H9 (cell line): ENCODE data around the gene PPWD1. TPM values are rescaled to one million over a fixed set of nuclear protein-coding genes. Genes with fewer than 3 reads are reported as not detected.

Experiments used
- DNase-seq: peaks from one replicate; pipeline ENCODE4 v3.0.0-alpha.2; 2017
- H2AFZ ChIP-seq: one replicate; pipeline ENCODE4 v1.6.1; 2013; ENCODE audit warnings: mild to moderate bottlenecking, low read length, control low read depth, moderate library complexity
- H2AK5ac ChIP-seq: 2 replicates; pipeline ENCODE4 v1.6.1; 2013; ENCODE audit warnings: low read length, control low read depth, mixed read lengths; ENCODE audit not compliant: insufficient read length
- H2BK120ac ChIP-seq: one replicate; pipeline ENCODE4 v1.6.1; 2013; ENCODE audit warnings: low read depth, mild to moderate bottlenecking, low read length, control low read depth, inconsistent platforms; ENCODE audit not compliant: poor library complexity, severe bottlenecking
- H2BK12ac ChIP-seq: 2 replicates; pipeline ENCODE4 v1.6.1; 2013; ENCODE audit warnings: low read length, control low read depth, mixed read lengths, low read depth; ENCODE audit not compliant: insufficient read length
- H2BK15ac ChIP-seq: 2 replicates; pipeline ENCODE4 v1.6.1; 2013; ENCODE audit warnings: low read depth, low read length, control low read depth
- H2BK20ac ChIP-seq: one replicate; pipeline ENCODE4 v1.6.1; 2013; ENCODE audit warnings: low read depth, mild to moderate bottlenecking, low read length, control low read depth, inconsistent platforms; ENCODE audit not compliant: poor library complexity, severe bottlenecking
- H2BK5ac ChIP-seq: 2 replicates; pipeline ENCODE4 v1.6.1; 2013; ENCODE audit warnings: low read length, control low read depth, mixed read lengths; ENCODE audit not compliant: insufficient read length
- H3K14ac ChIP-seq: 2 replicates; pipeline ENCODE4 v1.6.1; 2013; ENCODE audit warnings: low read length, control low read depth; ENCODE audit not compliant: insufficient read depth
- H3K18ac ChIP-seq: 2 replicates; pipeline ENCODE4 v1.6.1; 2013; ENCODE audit warnings: low read depth, mild to moderate bottlenecking, mixed read lengths, low read length, control low read depth; ENCODE audit not compliant: insufficient read length
- H3K23ac ChIP-seq: 2 replicates; pipeline ENCODE4 v1.6.1; 2013; ENCODE audit warnings: low read length, control low read depth, mixed read lengths, low read depth; ENCODE audit not compliant: insufficient read length
- H3K23me2 ChIP-seq: 2 replicates; pipeline ENCODE4 v1.6.1; 2013; ENCODE audit warnings: low read depth, mild to moderate bottlenecking, mixed read lengths, low read length, control low read depth; ENCODE audit not compliant: insufficient read length, poor library complexity, severe bottlenecking
- H3K27ac ChIP-seq: 2 replicates; pipeline ENCODE4 v1.5.1; 2013; ENCODE audit warnings: low read length, control low read depth, mixed read lengths, low read depth; ENCODE audit not compliant: insufficient read length
- H3K27me3 ChIP-seq: 2 replicates; pipeline ENCODE4 v1.6.1; 2013; ENCODE audit warnings: low read length, control low read depth, inconsistent platforms; ENCODE audit not compliant: insufficient read depth
- H3K4ac ChIP-seq: 2 replicates; pipeline ENCODE4 v1.6.1; 2013; ENCODE audit warnings: low read depth, mild to moderate bottlenecking, control low read depth, inconsistent platforms, low read length, moderate library complexity
- H3K4me1 ChIP-seq: 2 replicates; pipeline ENCODE4 v1.6.1; 2013; ENCODE audit warnings: low read length, control low read depth, inconsistent platforms; ENCODE audit not compliant: insufficient read depth
- H3K4me2 ChIP-seq: 2 replicates; pipeline ENCODE4 v1.6.1; 2013; ENCODE audit warnings: low read length, control low read depth, mixed read lengths; ENCODE audit not compliant: insufficient read length, insufficient read depth
- H3K56ac ChIP-seq: 2 replicates; pipeline ENCODE4 v1.6.1; 2013; ENCODE audit warnings: low read depth, mild to moderate bottlenecking, mixed read lengths, low read length, control low read depth; ENCODE audit not compliant: insufficient read length
- H3K79me1 ChIP-seq: 2 replicates; pipeline ENCODE4 v1.6.1; 2013; ENCODE audit warnings: low read depth, mild to moderate bottlenecking, moderate library complexity, low read length, control low read depth, inconsistent platforms; ENCODE audit not compliant: insufficient read depth, poor library complexity, severe bottlenecking
- H3K79me2 ChIP-seq: 2 replicates; pipeline ENCODE4 v1.6.1; 2013; ENCODE audit warnings: low read length, control low read depth, inconsistent platforms; ENCODE audit not compliant: insufficient read depth
- H3K9ac ChIP-seq: 2 replicates; pipeline ENCODE4 v1.6.1; 2013; ENCODE audit warnings: low read length, control low read depth, mixed read lengths; ENCODE audit not compliant: insufficient read length; ENCODE audit errors: extremely low read depth
- H3K9me3 ChIP-seq: one replicate; pipeline ENCODE4 v1.6.1; 2013; ENCODE audit warnings: low read depth, low read length, inconsistent platforms; ENCODE audit not compliant: control insufficient read depth
- H3T11ph ChIP-seq: one replicate; pipeline ENCODE4 v1.6.1; 2013; ENCODE audit warnings: mild to moderate bottlenecking, low read length, control low read depth, inconsistent platforms
- H4K20me1 ChIP-seq: one replicate; pipeline ENCODE4 v1.6.1; 2013; ENCODE audit not compliant: control insufficient read depth, insufficient read length, insufficient read depth
- H4K5ac ChIP-seq: 2 replicates; pipeline ENCODE4 v1.6.1; 2013; ENCODE audit warnings: low read depth, mild to moderate bottlenecking, mixed read lengths, low read length, control low read depth; ENCODE audit not compliant: insufficient read length
- H4K8ac ChIP-seq: replicated peaks from 2 replicates; pipeline ENCODE4 v1.6.1; 2013; ENCODE audit warnings: low read length, control low read depth, mixed read lengths, low read depth; ENCODE audit not compliant: insufficient read length
- H4K91ac ChIP-seq: 2 replicates; pipeline ENCODE4 v1.6.1; 2013; ENCODE audit warnings: low read depth, mild to moderate bottlenecking, moderate library complexity, mixed read lengths, low read length, control low read depth; ENCODE audit not compliant: insufficient read length
- H3K27ac Mint-ChIP-seq, 3 experiments: 2 replicates in 2 of 3; 3 replicates in 1 of 3; pipeline ENCODE4 v1.8.0; 2020 to 2021; ENCODE audit warnings: mixed read lengths in 3 of 3, mild to moderate bottlenecking in 1 of 3, moderate library complexity in 1 of 3
- H3K27me3 Mint-ChIP-seq: 2 replicates; pipeline ENCODE4 v1.8.0; 2021; ENCODE audit warnings: low read depth, mild to moderate bottlenecking, moderate library complexity, mixed read lengths
- H3K36me3 Mint-ChIP-seq, 3 experiments: 2 replicates in 2 of 3; 3 replicates in 1 of 3; pipeline ENCODE4 v1.8.0; 2020 to 2021; ENCODE audit warnings: low read depth in 3 of 3, mixed read lengths in 3 of 3; ENCODE audit not compliant: insufficient read depth in 1 of 3
- H3K4me1 Mint-ChIP-seq, 2 experiments: 2 replicates each; pipeline ENCODE4 v1.8.0; 2020; ENCODE audit warnings: mixed read lengths in 2 of 2
- H3K4me3 Mint-ChIP-seq, 2 experiments: 2 replicates in 1 of 2; 3 replicates in 1 of 2; pipeline ENCODE4 v1.8.0; 2020 to 2021; ENCODE audit warnings: mild to moderate bottlenecking in 2 of 2, mixed read lengths in 2 of 2, moderate library complexity in 1 of 2
- H3K9me3 Mint-ChIP-seq, 2 experiments: 2 replicates in 1 of 2; 3 replicates in 1 of 2; pipeline ENCODE4 v1.8.0; 2020; ENCODE audit warnings: mild to moderate bottlenecking in 2 of 2, mixed read lengths in 2 of 2, moderate library complexity in 1 of 2
- CTCF ChIP-seq: fragments of 200-600 bp; sonication (generic); conservative IDR thresholded peaks from 3 replicates; pipeline ENCODE4 v1.8.0; 2021; ENCODE audit warnings: antibody characterized with exemption, mild to moderate bottlenecking
- WGBS: extraction: QIAGEN DNeasy Blood & Tissue Kit; methylation state at CpG from one replicate; pipeline ENCODE4 v1.1.7; 2013; ENCODE audit warnings: missing lambda C conversion rate, low lambda C conversion rate, mixed read lengths; ENCODE audit not compliant: insufficient read length; ENCODE audit errors: extremely low coverage; 5-methylcytosine and 5-hydroxymethylcytosine counted together
- total RNA-seq: library from RNA; stranded (reverse); gene quantifications from 2 replicates; pipeline ENCODE4 v1.2.1, GENCODE V29; 2021

PPWD1 gene
- total RNA-seq, 1 experiment from 2014 or later = 43.2 TPM

- H3K36me3 Mint-ChIP-seq = peaks cover 0 to 15% (median 13%) of the 10 kb centered on the region in 3 experiments; a peak in 5 of 7 replicates
- Histone ChIP-seq H3K23ac (no peak overlapping the region), H3K4ac (no peak overlapping the region), H2AFZ (no peak overlapping the region), H3K18ac (no peak overlapping the region), H3K56ac (no peak overlapping the region), H4K5ac (no peak overlapping the region), H3K9ac (no peak overlapping the region), H3K27me3 (no peaks in the 10 kb centered on the region), H2BK12ac (no peak overlapping the region), H4K91ac (no peak overlapping the region), H3T11ph (no peak overlapping the region), H3K4me2 (no peak overlapping the region), H2AK5ac (no peak overlapping the region), H3K27ac (no peak overlapping the region), H2BK20ac (no peak overlapping the region), H3K79me2 (no peaks in the 10 kb centered on the region; the same call in 1 of the 2 replicates), H2BK120ac (no peak overlapping the region), H3K79me1 (no peaks in the 10 kb centered on the region), H4K20me1 (no peaks in the 10 kb centered on the region), H3K9me3 (no peaks in the 10 kb centered on the region), H3K14ac (no peak overlapping the region), H2BK15ac (no peak overlapping the region), H2BK5ac (no peak overlapping the region), H3K23me2 (no peaks in the 10 kb centered on the region), H4K8ac (no peak overlapping the region), H3K4me1 (no peaks in the 10 kb centered on the region)
- H3K4me1 Mint-ChIP-seq = no peaks in the 10 kb centered on the region
- H3K27me3 Mint-ChIP-seq = no peaks in the 10 kb centered on the region
- no peak overlapping the region for H3K4me3 Mint-ChIP-seq
- H3K9me3 Mint-ChIP-seq = no peaks in the 10 kb centered on the region
- WGBS = no CpG with 5 or more reads among the region's 2 CpGs
- no peak for TF ChIP-seq CTCF
- H3K27ac Mint-ChIP-seq = no peak overlapping the region
- no peak for DNase-seq
Measured at GRCh38 chr5:65570598-65571226, 7.6 kb downstream of the PPWD1 start.
